Stimulated activated CD4-positive, alpha-beta T cell treated with anti-CD3 and anti-CD28 coated beads, Interleukin-2, amount 100 ng/mL, for 24 hours (primary cell): Measurements from ENCODE around the gene CLEC4M.

ENCODE experiments used
- DNase-seq, 2 donors: peaks; one replicate each; pipeline ENCODE4 v3.0.0-alpha.2; 2020

The CLEC4M gene, protein sequence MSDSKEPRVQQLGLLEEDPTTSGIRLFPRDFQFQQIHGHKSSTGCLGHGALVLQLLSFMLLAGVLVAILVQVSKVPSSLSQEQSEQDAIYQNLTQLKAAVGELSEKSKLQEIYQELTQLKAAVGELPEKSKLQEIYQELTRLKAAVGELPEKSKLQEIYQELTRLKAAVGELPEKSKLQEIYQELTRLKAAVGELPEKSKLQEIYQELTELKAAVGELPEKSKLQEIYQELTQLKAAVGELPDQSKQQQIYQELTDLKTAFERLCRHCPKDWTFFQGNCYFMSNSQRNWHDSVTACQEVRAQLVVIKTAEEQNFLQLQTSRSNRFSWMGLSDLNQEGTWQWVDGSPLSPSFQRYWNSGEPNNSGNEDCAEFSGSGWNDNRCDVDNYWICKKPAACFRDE

GRCh38 chr19:7762719-7763293 is at the start of gene CLEC4M:
CLEC4M (plus strand) TSS chr19:7763243; CDS start chr19:7763267, 24 bp downstream.
- no peak for DNase-seq

DNA sequence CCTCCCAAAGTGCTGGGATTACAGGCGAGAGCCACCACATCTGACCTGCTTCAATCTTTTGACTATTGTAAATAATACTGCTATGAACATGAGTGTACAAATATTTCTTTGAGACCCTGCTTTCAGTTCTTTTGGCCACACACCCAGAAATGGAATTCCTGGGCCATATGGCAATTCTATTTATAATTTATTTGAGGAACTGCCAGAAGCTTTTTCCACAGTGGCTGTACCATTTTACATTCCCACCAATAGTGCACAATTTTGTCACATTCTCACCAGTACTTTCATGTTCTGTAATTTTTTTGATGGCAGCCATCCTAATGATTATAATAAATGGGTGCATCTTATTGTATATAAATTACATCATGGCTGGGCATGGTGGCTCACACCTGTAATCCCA is 47.4 kb upstream of the CLEC4M start:
- DNase-seq: no peak

GRCh38 chr19:7716762-7717161 is 46.3 kb upstream of the CLEC4M start:
- no peak for DNase-seq

DNA sequence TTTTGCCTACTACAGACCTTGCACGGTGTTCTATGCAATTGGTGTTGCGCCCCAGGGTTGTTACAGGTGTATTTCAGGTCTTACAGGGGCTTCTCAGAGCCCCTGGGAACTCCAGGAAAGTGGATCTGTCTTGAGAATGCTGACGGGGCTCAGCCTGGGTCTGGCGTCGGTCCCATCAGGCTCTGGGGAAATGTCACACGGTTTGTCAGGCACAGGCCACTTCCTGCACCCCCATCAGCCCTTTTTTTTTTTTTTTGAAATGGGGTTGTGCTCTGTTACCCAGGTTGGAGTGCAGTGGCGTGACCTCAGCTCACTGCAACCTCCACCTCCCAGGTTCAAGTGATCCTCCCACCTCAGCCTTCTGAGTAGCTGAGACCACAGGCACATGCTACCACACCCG is 44.4 kb upstream of the CLEC4M start:
- no peak for DNase-seq

- no peak for DNase-seq
These were observed 42.7 kb upstream of the CLEC4M start for GRCh38 chr19:7720351-7720750.

- no peak for DNase-seq
These were observed 40.8 kb upstream of the CLEC4M start for GRCh38 chr19:7722231-7722651.

DNA sequence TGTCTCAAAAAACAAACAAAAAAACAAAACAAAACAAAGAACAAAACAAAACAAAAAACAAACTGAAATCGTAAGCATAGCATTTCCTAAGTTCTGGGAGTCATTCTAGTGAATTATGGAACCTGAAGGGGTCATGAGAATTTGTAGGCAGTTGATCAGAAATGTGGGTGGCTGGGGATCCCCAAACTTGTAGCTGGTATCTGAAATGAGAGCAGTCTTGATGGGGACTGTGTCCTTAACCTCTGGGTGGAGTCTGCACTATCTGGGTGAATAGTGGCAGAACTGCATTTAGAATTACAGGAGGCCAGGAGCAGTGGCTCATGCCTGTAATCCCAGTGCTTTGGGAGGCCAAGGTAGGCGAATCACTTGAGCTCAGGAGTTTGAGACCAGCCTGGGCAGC is 37.3 kb upstream of the CLEC4M start:
- no peak for DNase-seq

- peak in 1 of 2 donors; percentile 21 for DNase-seq
These were observed 33.8 kb upstream of the CLEC4M start for GRCh38 chr19:7729211-7729610.

- peak in 1 of 2 donors; percentile 11 for DNase-seq
These were observed 33.2 kb upstream of the CLEC4M start for GRCh38 chr19:7729831-7730285.

- DNase-seq: no peak
These were observed 32.5 kb upstream of the CLEC4M start for GRCh38 chr19:7730286-7731217.

DNA sequence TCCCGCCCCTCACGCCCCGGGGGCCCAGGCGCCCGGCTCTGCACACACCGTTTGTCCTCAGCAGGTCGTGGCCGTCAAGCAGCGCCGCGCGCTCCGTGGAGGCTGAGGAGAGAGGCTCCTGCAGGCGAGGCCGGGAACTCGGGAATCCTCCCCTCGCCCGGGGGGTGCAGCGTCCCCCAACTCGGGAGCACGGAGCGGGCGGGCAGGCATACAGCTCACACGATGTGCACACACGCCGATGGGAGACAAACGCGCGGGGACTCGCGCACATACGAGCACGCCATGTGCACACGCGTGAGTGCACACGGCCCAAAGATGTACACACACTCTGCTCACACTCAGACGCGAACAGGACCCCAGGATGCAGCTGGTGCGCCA is 31.8 kb upstream of the CLEC4M start:
- no peak for DNase-seq

DNA sequence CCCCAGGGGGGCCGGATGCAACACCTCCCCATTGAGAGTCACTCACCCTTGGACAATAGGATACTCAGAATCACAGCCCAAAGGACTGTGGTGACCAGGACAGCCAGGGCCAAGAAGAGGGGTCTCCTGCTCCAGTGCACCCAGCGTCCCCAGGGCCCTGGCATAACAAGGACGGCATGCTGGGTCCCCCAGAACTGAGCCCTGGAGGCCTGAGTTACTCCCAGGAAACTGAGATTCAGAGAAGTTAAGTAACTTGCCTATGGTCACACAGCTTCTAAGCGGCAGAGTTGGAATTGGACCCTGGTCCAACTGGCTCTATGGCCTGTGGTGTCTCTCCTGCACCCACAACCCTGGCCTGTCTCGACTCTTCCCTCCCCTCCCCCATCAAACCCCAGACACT is 31.4 kb upstream of the CLEC4M start:
- DNase-seq: no peak

GRCh38 chr19:7732045-7732444 is 31.0 kb upstream of the CLEC4M start, which contains the start of gene CLEC4G:
CLEC4G (minus strand) TSS chr19:7732110; CDS start chr19:7732102, 8 bp downstream.
- DNase-seq: no peak

DNA sequence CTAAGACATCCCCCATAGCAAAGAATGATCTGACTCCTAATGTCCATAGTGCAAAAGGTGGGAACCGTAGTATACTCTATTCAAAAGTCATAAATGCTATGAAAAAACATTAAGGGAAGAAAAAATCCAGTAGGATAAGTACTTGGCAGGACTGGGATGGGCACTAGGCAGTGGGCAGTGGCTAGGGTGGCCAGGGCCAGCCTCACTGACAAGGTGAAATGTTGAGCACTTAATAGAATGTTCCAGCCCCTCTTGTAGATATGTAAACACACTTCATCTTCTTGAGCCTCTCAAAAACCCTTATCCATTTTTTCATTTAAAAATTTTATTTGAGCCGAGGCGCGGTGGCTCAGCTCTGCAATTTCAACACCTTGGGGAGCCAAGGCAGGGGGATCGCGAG is 29.7 kb upstream of the CLEC4M start:
- DNase-seq: no peak

GRCh38 chr19:7734220-7735203 is 28.5 kb upstream of the CLEC4M start:
- DNase-seq: no peak

DNA sequence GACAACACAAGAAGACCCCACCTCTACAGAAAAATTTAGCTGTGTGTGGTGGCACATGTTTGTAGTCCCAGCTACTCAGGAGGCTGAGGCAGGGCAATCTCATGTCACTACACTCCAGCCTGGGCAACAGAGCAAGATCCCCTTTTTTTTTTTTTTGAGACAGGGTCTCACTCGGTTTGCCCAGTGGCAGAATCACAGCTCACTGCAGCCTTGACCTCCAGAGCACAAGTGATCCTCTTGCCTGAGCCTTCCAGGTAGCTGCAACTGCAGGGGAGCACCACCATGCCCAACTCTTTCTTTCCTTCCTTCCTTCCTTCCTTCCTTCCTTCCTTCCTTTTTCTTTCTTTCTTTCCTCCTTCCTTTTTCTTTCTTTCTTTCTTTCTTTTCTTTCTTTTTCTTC is 26.9 kb upstream of the CLEC4M start:
- no peak for DNase-seq

DNA sequence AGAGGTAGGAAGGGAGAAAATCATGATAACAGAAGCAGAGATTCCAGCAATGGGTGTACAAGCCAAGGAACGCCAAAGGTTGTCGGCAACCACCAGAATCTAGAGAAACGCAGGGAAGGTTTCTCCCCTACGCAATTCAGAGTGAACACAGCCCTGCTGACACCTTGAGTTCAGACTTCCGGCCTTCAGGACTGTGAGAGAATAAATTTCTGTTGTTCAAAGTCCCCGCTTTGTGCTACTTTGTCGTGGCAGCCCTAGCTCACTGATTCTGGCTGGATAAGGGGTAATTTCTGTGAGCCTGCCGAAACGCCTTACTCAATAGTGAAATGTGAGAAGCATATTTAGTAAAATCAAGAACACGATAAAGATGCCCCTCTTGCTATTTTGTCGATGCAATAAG is 25.8 kb upstream of the CLEC4M start:
- no peak for DNase-seq

- DNase-seq: peak; percentile 55 to 57
These were observed 25.0 kb upstream of the CLEC4M start for GRCh38 chr19:7738023-7738422.

DNA sequence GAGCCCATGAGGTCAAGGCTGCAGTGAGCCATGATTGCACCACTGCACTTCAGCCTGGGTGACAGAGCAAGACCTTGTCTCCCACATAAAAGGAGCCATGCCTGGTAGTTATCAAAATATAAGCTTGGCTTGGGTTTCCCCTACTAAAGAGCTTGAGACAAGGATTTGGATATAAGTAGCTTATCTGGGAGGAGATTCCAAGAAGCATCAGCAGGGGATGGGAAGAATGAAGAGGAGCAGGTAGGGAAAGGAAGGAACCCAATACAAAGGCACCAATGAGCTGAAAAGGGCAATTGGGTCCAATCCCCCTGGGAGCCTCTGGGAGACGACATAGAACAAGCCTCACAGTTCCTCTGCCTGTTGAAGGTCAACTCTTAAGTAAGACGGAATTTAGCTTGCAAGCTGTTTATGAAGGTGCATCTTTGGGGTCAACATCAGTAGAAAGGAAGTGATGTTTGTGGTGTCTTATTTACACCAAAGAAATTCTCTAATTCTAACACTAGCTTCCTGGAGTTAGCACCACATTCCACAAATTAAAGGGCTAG is 23.8 kb upstream of the CLEC4M start:
- DNase-seq: no peak

DNA sequence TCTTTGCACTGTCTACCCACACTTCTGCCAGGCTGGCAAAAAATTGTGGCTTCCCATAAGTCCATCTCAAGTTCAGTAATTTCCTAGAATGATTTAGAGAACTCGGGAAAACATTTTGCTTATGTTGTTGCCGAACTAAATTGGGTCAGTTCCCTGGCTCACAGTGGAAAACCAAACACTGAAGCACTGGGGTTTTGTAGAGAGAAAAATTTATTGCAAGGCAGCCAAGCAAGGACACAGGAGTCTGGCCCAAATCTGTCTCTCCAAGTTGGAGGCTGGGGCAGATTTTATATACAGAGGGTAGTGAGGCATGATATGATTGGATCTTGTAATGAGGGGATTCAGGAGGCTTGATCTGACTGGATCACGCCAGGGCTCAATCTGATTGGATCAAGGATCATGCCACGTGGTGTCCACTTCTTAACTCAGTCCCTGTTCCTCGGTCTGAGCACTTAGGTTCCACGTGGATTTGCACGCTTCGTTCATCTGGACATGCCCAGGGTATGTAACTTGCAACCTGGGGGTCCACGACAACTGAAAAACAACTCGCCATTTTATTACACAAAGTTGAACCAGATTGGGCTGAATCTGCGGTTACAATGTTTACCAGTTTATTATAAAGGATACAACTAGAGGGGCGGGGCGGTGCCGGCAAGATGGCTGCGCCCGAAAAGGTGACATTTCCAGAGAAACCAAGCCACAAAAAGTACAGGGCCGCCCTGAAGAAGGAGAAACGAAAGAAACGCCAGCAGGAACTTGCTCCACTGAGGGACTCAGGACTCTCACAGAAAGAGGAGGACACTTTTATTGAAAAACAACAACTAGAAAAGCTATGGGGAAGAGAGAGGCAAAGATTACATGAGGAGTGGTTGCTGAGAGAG is 23.0 kb upstream of the CLEC4M start:
- no peak for DNase-seq

DNA sequence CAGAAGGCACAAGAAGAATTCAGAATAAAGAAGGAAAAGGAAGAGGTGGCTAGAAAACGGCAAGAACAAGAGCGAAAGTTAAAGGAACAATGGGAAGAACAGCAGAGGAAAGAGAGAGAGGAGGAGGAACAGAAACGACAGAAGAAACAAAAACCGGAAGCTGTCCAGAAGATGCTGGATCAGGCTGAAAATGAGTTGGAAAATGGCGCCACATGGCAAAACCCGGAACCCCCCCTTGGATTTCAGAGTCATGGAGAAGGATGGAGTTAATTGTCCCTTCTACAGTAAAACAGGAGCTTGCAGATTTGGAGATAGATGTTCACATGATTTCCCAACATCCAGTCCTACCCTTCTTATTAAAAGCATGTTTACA is 22.4 kb upstream of the CLEC4M start:
- no peak for DNase-seq
